GM19455 (cell line): ENCODE results near the gene ACSM2A.
"Not testable (repeated sequence)": the region's sequence is repeated elsewhere in the genome, so short reads cannot be mapped to it uniquely, and the experiment has no call there.

Experiments used
- ATAC-seq: cut with Tn5 transposase; IDR thresholded peaks from one replicate; pipeline ENCODE4 v1.9.1; 2021; ENCODE audit not compliant: unreplicated experiment

The ACSM2A gene

DNA sequence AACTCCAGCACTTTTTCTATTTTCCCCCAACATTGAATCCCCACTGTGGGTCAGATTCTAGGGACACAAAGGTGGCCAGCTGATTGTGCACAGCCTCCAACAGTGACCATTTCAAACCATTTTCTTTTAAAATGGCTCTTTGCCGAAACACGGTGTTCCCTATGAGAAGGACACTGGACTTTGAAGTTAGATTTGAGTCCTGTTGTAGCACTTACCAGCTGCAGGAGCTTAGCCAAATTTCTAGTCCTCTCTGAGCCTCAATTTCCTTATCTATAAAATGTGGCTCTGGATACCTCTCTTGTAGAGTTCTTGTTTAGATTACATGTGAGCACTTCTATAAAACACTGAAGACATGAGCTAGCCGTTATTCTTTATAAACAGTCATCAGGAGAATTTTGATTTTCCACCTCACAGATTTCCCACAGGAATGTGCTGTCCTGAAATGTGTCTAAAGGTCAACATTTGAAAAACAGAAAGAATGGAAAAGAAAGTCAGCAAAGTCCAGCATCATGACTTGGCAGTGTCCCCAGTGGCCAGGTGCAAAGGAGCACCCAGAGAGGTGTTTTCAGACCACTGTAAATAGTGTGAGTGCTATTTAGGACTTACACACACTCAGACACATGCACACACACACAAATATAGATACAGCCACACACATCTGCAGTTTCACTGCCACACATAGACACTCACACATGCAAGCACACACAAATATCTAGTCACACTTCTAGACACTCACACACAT lies 4.5 kb upstream of the ACSM2A start:
- not testable (repeated sequence) for ATAC-seq

DNA sequence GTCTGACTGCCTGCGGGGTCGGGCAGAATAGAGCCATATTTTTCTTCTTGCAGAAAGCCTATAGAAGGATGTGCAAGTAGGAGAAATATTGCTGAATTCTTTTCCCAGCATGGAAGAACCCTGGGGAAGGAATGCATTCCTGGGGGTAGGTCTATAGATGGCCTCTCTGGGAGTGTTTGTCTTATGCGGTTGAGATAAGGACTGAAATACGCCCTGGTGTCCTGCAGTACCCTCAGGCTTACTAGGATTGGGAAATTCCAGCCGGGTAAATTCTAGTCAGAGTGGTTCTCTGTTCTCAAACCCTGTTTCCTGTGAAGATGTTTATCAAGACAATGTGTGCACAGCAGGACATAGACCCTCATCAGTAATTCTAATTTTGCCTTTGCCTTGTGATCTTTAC lies 2.3 kb downstream of the ACSM2A start:
- ATAC-seq: not testable (repeated sequence)

GRCh38 chr16:20459227-20459626 lies 7.9 kb downstream of the ACSM2A start:
- ATAC-seq: not testable (repeated sequence)

- ATAC-seq: not testable (repeated sequence)
These were observed 9.0 kb downstream of the ACSM2A start for GRCh38 chr16:20460313-20460712.

- not testable (repeated sequence) for ATAC-seq
These were observed 17.6 kb downstream of the ACSM2A start for GRCh38 chr16:20468954-20469353.

- ATAC-seq: not testable (repeated sequence)
These were observed 18.6 kb downstream of the ACSM2A start for GRCh38 chr16:20469930-20470329.

GRCh38 chr16:20470732-20471131 lies 19.4 kb downstream of the ACSM2A start:
- ATAC-seq: not testable (repeated sequence)

DNA sequence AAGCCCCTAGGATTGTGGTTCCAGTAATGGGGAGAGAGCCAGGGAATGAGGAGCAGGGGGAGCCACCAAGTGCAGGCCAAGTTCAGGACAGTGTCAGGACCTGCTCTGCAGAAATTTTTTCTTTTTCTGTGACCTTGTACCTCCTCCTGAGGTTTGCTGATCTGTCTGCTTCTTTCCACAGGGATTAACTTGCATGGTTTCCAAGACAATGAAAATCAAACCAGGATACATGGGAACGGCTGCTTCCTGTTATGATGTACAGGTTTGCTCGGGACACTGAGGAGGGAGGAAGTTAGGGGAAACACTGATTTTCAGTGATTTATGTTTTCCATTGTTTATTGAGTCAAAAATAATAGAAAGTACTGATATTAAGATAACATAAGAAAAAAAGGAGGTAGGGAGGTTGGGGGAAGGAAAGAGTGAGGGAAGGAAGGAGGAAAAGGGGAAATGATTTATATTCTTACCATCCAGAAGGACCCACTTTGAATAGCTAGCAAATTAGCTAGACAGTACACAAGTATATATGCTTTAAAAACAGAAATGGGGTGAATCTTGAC lies 25.9 kb downstream of the ACSM2A start:
- not testable (repeated sequence) for ATAC-seq

GRCh38 chr16:20483989-20484388 lies 32.7 kb downstream of the ACSM2A start:
- not testable (repeated sequence) for ATAC-seq

DNA sequence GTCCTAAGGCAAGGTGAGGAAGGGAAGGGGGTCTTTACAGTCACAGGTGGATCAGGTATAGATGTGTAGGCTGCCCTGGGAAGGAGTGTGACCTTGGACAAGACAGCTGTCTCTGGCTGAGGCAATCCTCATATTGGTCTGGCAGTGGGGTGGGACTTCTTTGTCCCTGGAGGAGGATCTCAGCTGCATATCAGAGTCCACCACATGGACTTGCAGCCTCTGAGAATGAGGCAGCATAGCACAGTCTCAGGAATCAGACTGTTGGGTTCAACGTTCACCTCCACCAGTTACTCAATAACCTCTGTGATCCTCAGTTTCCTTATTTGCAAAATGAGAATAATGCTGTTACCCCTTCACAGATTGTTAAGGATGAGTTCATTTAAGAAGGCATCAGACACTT lies 33.4 kb downstream of the ACSM2A start:
- ATAC-seq: no peak

DNA sequence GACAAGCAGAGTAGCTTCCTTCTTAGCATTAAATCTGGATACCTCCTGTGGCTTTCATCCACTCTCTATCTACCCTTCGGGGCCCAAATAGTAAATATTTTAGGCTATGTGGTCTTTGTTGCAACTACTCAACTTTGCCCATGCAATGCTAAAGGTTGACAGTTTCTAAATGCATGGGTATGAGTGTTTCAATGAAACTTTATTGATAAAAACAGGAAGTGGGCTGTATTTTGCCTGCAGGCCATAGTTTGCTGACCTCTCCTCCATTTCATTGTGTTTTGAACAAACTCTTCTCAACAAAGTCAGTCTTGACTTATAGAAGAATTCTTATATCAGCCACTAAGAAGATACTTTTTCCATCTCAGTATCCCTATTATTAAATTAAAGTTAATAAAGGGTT lies 34.1 kb downstream of the ACSM2A start:
- ATAC-seq: no peak

GRCh38 chr16:20490994-20491393 lies 39.7 kb downstream of the ACSM2A start:
- ATAC-seq: not testable (repeated sequence)

DNA sequence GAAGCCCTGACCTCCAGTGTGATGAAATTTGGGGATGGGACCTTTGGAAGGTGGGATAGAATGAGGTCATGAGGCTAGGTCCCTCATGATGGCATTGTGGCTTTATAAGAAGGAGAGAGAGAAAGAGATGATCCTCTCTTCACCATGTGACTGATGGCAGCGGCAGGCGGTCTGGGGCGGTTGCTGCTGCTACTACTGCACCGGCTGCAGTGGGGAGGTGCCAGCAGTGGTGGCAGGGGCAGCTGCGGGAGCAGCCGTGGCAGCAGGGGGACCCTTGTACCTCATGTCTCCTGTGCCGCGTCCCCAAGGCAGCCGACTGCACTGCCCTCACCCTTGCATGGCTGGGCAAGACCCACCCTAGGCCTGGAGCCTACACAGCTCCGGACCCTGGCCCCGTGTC lies 40.1 kb downstream of the ACSM2A start:
- ATAC-seq: not testable (repeated sequence)

GRCh38 chr16:20504418-20504817 lies 53.1 kb downstream of the ACSM2A start:
- ATAC-seq: no peak

DNA sequence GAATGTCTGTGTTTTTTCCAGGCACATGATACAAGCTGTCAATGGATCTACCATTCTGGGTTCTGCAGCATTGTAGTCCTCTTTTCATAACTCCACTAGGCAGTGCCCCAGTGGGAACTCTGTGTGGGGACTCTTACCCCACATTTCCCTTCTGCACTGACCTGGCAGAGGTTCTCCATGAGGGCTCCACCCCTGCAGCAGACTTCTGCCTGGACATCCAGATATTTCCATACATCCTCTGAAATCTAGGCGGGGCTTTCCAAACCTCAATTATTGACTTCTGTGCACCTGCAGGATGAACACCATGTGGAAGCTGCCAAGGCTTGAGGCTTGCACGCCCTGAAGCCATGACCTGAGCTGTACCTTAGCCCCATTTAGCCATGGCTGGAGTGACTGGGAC lies 56.0 kb downstream of the ACSM2A start:
- no peak for ATAC-seq

DNA sequence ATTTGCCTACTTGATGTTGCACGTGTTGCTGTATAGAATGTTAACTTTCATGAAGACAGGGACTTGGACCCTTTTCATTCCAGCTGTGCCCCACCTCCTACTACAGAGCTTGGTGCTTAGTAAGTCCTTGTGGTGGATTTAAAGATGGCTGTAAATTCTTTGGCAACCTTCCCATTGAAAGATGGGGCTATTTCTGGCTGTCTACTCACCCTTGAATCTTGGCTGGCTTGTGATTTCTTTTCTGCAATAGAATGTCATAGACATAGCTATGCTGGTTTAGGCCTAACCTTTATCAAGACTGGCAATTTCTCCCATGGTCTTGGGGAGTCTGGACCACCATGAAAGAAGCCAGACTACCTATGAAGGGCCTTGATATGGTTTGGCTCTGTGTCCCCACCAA lies 59.0 kb downstream of the ACSM2A start:
- no peak for ATAC-seq

GRCh38 chr16:20515688-20516090 lies 64.4 kb downstream of the ACSM2A start:
- no peak for ATAC-seq

GRCh38 chr16:20517149-20517548 lies 65.8 kb downstream of the ACSM2A start:
- no peak for ATAC-seq

GRCh38 chr16:20519231-20519630 lies 67.9 kb downstream of the ACSM2A start:
- no peak for ATAC-seq

GRCh38 chr16:20520103-20520502 lies 68.8 kb downstream of the ACSM2A start:
- ATAC-seq: no peak

DNA sequence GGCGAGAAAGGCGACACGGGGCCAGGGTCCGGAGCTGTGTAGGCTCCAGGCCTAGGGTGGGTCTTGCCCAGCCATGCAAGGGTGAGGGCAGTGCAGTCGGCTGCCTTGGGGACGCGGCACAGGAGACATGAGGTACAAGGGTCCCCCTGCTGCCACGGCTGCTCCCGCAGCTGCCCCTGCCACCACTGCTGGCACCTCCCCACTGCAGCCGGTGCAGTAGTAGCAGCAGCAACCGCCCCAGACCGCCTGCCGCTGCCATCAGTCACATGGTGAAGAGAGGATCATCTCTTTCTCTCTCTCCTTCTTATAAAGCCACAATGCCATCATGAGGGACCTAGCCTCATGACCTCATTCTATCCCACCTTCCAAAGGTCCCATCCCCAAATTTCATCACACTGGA lies 80.5 kb downstream of the ACSM2A start:
- not testable (repeated sequence) for ATAC-seq

GRCh38 chr16:20532284-20532792 lies 81.0 kb downstream of the ACSM2A start:
- not testable (repeated sequence) for ATAC-seq
